Central memory CD8-positive, alpha-beta T cell (primary cell): ENCODE measurements around the gene OBP2A.
"Not testable (repeated sequence)": the region's sequence is repeated elsewhere in the genome, so short reads cannot be mapped to it uniquely, and the experiment has no call there.

ENCODE experiments used
- ATAC-seq: fragments of 150-1000 bp; cut with Tn5 transposase; replicated peaks from 2 replicates; pipeline ENCODE4 v1.10.0; 2022; ENCODE audit warnings: mild to moderate bottlenecking, moderate FRiP score, moderate number of reproducible peaks; ENCODE audit not compliant: poor library complexity, severe bottlenecking; ENCODE audit errors: extremely low read depth
- DNase-seq, 2 donors: peaks; one replicate each; pipeline ENCODE4 v3.0.0; 2021; ENCODE audit warnings: low spot score in 2 of 2
- H3K27ac Mint-ChIP-seq: one replicate; pipeline ENCODE4 v1.8.0; 2022; ENCODE audit warnings: low read depth, mild to moderate bottlenecking, moderate library complexity, mixed read lengths
- H3K27me3 Mint-ChIP-seq: one replicate; pipeline ENCODE4 v1.8.0; 2022; ENCODE audit warnings: mixed read lengths
- H3K36me3 Mint-ChIP-seq: one replicate; pipeline ENCODE4 v1.8.0; 2022; ENCODE audit warnings: mild to moderate bottlenecking, moderate library complexity, mixed read lengths; ENCODE audit not compliant: insufficient read depth
- H3K4me1 Mint-ChIP-seq: one replicate; pipeline ENCODE4 v1.8.0; 2022; ENCODE audit warnings: mixed read lengths
- H3K4me3 Mint-ChIP-seq: one replicate; pipeline ENCODE4 v1.8.0; 2022; ENCODE audit warnings: mild to moderate bottlenecking, moderate library complexity, mixed read lengths
- H3K9me3 Mint-ChIP-seq: one replicate; pipeline ENCODE4 v1.8.0; 2022; ENCODE audit warnings: mixed read lengths

Gene OBP2A

DNA sequence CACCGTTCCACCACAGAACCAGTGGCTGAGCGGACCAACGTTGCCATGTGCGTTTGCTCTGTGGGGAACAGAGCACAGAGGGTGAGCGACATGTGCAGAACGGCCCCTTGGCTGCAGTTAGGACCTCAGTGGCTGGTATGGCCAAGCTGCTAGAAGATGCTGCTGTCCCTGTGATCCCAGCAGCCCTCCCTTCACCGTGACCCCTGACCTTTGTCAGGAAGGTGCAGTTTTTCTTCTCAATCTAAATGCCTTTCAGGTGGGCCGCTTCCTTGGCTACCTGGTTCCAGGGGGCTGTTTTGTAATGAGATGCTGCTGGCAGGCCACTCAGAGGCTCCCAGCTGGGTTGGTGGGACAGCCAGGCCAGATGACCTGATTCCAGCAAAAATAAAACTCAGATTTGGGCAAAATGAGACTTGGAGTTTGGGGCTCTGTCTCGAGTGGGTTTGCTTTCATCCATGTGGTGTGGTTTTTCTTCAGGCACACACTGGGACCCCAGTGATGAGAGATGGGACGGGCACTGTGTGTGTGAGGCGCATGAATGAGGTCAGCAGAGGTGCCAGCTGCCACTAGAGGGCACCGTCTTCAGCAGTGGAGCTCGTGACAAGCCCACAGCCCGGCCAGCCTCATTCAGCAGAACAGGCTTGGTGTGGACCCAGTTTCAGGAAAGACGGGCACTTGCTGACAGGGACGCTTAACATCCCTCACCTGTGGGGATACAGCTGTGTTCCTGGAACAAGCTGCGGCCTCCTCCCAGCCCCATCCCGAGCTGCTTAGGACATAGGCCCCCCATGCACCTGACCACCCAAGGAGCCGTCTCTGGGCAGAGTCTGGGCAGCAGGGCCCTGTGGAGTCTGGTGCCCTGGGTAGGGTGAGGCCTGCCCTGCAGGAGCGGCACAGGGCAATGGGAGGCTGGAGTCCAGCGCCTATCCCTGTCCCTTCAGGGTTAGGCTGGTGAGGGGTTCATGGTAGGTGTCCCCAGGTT, 41.4 kb upstream of the OBP2A start:
- Mint-ChIP-seq H3K4me3 (no peak overlapping the region), H3K36me3 (peaks cover 15% of the 10 kb centered on the region), H3K27ac (no peak overlapping the region), H3K27me3 (no peaks in the 10 kb centered on the region), H3K9me3 (peaks cover 13% of the 10 kb centered on the region), H3K4me1 (peaks cover 25% of the 10 kb centered on the region)
- no peak for DNase-seq
- no peak for ATAC-seq

DNA sequence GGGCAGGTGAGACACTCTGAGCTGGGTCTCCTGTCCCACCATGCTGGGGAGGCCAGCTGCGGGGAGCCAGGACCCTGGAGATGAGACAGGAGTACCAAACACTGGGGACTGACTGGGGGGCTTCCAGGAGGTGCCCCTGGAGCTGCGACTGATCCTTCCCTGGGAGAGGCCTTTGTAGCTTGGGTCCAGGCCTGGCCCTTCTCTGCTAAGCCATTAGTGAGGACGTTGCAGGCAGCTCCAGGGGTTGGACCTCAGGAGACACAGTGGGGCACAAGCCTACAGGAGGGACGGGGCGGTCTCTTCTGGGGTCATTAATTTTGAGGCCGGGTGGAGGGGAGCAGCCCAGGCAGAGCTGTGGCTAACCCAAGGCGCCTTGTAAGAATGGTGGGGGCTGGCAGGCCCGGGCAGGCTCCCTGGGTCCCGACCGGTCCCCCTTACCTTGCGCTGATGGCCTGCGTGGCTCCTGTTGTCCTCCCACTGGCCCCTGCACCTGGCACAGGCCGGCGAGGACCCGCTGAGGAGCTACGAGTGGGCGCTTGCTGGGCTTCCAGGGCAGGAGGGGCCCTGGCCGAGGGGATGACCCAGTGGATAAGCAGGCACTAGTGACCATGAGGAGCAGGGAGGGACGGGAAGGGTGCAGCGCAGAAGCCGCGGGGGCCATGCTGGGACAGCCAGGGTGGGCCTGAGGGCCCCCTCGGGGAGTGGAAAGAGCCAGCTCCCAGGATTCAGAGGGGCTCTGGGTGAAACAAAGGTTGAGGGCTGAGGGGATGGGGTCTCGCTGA, 40.3 kb upstream of the OBP2A start:
- Mint-ChIP-seq H3K27me3 (no peaks in the 10 kb centered on the region), H3K9me3 (peaks cover 13% of the 10 kb centered on the region), H3K36me3 (peaks cover 10% of the 10 kb centered on the region), H3K27ac (no peak overlapping the region), H3K4me3 (no peak overlapping the region), H3K4me1 (peaks cover 23% of the 10 kb centered on the region)
- DNase-seq (no peak), ATAC-seq (no peak)

DNA sequence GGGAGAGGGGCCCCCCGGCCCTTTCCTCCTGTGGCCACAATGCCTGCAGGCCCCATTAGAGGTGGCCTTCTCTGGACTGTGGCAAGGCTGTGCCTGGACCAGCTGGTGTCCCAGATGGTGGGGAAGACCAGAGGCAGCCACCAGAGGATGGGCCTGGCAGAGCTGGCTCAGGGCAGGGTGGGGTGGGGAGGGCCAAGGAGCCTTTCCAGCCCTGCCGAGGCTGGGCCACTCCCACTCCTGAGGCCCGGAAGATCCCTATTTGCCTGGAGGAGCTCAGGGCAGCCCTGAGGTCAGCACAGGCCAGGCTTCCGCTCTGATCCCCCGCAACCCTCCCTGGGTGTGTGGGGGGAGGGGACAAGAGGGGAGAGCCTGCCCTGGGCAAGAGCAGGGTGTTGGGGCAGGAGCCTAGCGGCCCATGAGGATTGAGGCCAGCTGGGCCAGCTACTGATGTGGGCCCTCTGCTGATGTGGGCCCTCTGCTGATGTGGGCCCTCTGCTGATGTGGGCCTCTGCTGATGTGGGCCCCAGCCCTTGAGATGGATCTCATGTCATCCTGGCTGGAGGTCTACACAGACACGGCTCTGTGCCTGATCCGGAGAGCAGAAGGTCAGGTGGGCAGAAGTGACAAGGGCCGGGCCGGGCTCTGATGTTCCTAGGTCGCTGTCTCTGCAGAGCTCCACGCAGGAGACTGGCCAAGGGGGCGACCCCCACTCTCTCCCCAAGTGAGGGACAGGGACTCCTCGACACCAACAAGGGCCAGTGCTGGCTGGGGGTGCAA, 39.4 kb upstream of the OBP2A start:
- H3K4me3 Mint-ChIP-seq, result no peak overlapping the region
- peaks cover 9% of the 10 kb centered on the region for H3K36me3 Mint-ChIP-seq
- H3K27ac Mint-ChIP-seq, result no peak overlapping the region
- H3K27me3 Mint-ChIP-seq, result no peaks in the 10 kb centered on the region
- peaks cover 21% of the 10 kb centered on the region for H3K4me1 Mint-ChIP-seq
- DNase-seq (no peak), ATAC-seq (no peak)
- peaks cover 13% of the 10 kb centered on the region for H3K9me3 Mint-ChIP-seq

DNA sequence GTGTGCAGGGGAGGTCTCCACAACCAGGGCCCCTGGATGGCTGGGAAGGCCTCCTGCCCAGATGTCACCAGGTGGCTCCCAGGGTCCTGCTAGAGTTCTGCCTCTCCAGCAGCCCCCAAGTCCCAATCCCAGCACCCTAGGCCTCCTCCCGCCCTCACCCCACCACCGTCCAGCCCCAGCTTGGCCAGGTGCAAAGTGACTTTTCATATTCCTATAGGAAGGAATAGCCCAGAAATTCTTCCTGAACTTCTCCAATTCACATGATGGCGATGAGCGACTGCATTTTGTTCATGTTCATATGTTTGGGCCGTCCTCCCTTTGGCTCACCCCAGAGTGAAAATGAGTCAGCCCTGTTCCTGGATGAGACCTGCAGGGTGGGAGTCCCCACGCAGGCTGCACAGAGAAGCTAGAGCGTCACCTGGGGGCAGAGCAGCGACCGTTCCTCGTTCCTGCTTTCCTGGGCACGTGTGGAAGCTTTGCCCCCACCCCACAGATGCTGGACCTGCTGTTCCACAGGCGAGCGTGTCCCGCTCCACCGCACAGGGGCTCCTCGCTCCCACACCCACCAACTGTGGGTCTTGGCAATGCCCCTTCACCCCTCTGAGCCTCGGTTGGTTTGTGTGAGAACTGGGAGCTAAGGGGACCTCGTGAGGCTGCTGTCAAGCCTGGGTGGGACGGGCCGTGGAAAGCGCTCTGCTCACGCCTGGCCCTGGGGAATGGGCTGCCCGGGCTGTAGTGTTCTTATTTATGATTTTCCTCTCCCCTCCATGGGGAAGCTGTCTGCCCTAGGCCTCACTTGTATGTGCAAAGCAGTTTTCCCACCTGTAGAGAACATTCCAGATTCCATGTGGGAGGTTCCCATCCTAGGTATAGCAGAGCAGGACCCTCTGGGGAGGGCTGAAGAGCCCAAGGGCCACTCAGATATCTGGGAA, 38.6 kb upstream of the OBP2A start:
- ATAC-seq, result no peak
- H3K9me3 Mint-ChIP-seq, result peaks cover 13% of the 10 kb centered on the region
- no peak overlapping the region for H3K4me3 Mint-ChIP-seq
- H3K27me3 Mint-ChIP-seq, result no peaks in the 10 kb centered on the region
- H3K4me1 Mint-ChIP-seq, result peaks cover 13% of the 10 kb centered on the region
- DNase-seq, result no peak
- no peak overlapping the region for H3K27ac Mint-ChIP-seq
- H3K36me3 Mint-ChIP-seq, result peaks cover 7% of the 10 kb centered on the region

DNA sequence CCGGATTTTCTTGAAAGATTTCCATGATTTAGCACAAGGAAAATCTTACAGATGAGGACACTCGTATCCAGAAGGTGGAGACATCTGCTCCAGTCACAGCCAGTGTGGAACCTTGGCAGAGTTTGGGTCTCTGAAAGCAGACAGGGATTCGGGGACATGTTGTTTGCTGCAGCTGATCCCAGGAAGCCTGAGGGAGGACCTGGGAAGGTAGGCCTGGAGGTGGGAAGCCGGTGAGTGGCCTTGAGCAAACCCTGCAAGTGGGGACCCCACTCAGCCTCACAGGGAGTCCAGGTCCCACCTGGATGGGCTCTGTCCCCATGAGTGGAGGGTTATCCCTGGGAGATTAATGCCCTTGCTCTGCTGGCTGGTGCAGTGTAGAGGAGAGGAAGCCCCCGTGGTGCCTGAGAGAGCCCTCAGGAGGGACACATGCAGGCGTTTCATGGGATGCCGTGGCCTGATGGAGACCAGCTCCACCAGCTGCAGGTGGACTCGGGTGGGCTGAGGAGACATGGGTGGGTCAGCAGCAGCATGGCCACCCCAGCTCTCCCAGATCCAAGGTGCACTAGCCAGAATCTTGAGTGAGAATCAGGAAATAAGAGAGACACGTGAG, 37.6 kb upstream of the OBP2A start:
- Mint-ChIP-seq H3K27me3 (no peaks in the 10 kb centered on the region), H3K36me3 (peaks cover 2% of the 10 kb centered on the region), H3K9me3 (peaks cover 13% of the 10 kb centered on the region), H3K27ac (no peak overlapping the region), H3K4me3 (no peak overlapping the region), H3K4me1 (peaks cover 4% of the 10 kb centered on the region)
- no peak for DNase-seq
- no peak for ATAC-seq

DNA sequence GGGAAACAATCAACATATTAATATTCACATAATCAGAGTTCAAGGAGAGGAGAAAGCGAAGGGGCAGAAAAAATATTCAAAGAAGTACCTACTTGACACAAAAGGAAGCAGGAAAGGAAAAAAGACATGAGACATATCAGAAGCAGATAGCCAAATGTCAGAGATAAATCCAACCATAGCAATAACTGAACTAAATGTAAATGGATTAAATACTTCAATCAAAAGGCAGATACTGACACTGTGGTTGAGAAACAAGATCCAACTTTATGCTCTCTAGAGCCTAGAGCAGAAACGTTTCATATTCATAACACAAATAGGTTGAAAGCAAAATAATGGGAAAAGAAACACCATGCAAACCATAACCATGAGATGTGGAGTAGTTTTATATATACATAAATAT, 36.5 kb upstream of the OBP2A start:
- DNase-seq (no peak), ATAC-seq (no peak)
- Mint-ChIP-seq H3K27ac (no peak overlapping the region), H3K9me3 (peaks cover 13% of the 10 kb centered on the region), H3K36me3 (peaks cover 2% of the 10 kb centered on the region), H3K4me3 (no peak overlapping the region), H3K4me1 (no peaks in the 10 kb centered on the region), H3K27me3 (no peaks in the 10 kb centered on the region)

DNA sequence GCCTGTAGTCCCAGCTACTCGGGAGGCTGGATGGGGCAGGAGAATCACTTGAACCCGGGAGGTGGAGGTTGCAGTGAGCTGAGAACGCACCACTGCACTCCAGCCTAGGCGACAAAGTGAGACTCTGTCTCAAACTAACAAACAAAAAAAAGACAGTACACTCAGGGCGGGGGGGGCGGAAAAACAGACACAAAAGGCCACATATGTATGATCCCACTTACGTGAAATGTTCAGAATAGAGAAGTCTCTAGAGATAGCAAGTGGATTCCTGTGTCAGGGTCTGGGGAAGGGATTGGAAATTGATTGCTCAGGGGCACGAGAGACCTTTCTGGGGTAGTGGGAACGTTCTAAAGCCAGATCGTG, 33.7 kb upstream of the OBP2A start:
- no peak overlapping the region for H3K27ac Mint-ChIP-seq
- peaks cover 13% of the 10 kb centered on the region for H3K9me3 Mint-ChIP-seq

DNA sequence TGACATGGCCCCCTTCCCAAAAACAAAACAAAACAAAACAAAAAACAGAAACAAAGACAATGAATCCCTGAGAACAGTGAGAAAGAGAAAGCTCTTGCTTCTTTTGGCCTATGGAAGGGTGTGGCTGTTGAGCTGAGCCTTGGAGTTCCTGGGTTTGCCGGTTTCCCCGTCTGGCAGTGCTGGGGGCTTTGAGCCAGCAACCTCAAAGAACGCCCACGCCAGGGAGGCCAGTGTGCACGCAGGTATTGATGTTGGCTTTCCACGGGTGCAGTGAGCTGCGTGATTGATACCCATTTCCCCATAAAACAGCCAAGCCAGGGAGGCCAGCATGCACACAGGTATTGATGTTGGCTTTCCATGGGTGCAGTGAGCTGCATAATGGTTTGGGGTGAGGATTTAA, 33.0 kb upstream of the OBP2A start:
- H3K27ac Mint-ChIP-seq, result no peak overlapping the region
- no peak overlapping the region for H3K4me3 Mint-ChIP-seq
- no peaks in the 10 kb centered on the region for H3K4me1 Mint-ChIP-seq
- peaks cover 10% of the 10 kb centered on the region for H3K27me3 Mint-ChIP-seq
- H3K36me3 Mint-ChIP-seq, result no peaks in the 10 kb centered on the region
- peaks cover 13% of the 10 kb centered on the region for H3K9me3 Mint-ChIP-seq
- ATAC-seq, result no peak
- DNase-seq, result no peak

More for the DNA sequence above, 33.7 kb upstream of the OBP2A start:
- Mint-ChIP-seq H3K36me3 (no peaks in the 10 kb centered on the region), H3K4me1 (no peaks in the 10 kb centered on the region), H3K27me3 (peaks cover 3% of the 10 kb centered on the region), H3K4me3 (no peak overlapping the region)
- DNase-seq, result no peak
- ATAC-seq, result no peak

DNA sequence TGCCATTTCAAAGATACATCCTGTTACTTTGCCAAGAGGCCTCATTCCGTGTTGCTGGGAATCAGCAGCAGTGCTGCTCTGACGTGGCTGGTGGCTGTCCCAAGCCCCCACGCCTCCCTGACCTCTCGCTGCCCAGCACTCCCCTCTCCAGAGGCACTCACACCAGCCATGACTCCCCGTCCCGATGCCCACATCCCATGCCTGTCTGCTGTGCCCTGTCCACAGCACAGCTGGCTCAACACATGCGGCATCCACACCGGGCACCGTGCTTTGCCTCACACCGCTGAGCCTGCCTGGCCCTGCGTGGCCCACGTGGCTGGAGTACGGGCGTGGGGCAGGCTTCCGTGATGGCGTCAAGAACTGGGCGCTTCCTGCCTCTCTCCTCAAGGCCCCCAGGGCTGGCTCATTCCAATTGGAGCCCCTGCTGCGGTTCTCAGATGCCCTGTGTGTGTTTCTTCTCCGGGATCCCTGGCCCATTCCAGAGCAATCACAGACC, 32.5 kb upstream of the OBP2A start:
- Mint-ChIP-seq H3K27me3 (peaks cover 11% of the 10 kb centered on the region), H3K4me3 (no peak overlapping the region), H3K36me3 (no peaks in the 10 kb centered on the region), H3K4me1 (no peaks in the 10 kb centered on the region), H3K9me3 (peaks cover 12% of the 10 kb centered on the region), H3K27ac (no peak overlapping the region)
- ATAC-seq (no peak), DNase-seq (no peak)

DNA sequence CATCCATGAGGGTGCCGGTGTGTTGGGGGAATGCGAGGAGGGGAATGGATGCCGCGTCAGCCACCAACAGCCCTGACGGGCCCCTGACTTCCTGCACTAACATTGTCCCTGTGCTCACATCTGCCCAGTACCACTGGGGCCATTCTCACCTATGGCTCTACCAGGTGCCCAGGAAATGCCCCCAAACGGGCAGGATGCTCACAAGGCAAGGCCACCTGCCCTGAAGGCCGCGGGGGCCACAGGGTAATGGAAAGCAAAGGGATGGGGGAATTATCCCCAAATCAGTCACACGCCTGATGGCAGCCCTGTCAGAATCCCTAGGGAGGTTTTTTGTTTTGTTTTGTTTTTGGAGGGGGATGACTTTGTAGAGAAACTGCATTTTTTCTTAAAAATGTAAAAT, 32.0 kb upstream of the OBP2A start:
- ATAC-seq, H3K27ac Mint-ChIP-seq, H3K36me3 Mint-ChIP-seq, H3K4me1 Mint-ChIP-seq, DNase-seq, H3K4me3 Mint-ChIP-seq, H3K9me3 Mint-ChIP-seq: not testable (repeated sequence)
- peaks cover 11% of the 10 kb centered on the region for H3K27me3 Mint-ChIP-seq

DNA sequence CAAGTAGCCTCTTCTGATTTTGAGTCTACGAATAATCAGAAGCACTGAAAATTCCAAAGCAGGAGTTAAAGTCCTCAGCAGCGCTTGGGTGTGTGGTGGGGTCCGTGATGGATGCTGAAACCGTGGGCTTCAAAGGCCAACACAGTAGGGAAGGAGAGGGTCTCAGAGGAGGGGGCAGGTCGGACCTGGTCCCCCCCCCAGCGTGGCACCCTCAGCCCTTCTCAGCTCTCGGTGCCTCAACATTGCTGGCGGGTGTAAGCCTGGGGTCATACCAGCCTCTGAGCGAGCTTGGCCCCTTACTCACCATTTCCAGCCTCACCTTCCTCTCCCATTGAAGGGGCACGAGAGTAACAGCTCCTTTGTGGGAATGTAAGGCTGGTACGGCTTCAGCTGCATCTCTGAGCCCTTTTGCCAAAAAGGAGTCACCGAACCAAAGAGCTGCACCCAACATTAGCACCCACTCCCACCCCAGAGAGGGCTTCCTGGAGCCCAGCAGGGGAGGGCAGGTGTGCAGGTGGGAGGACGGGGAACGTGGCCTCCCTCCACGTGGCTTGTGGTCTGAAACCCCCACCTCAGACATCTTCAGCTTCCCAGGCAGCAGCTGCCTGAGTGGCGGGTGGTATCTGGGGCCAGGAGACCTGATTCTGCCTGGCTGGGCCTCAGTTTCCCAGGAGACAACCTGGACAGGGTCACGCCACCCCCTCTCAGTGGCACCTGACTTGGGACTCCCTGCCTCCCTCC, 31.4 kb upstream of the OBP2A start:
- Mint-ChIP-seq H3K9me3 (peaks cover under 1% of the 10 kb centered on the region), H3K4me3 (no peak overlapping the region), H3K4me1 (no peaks in the 10 kb centered on the region), H3K36me3 (no peaks in the 10 kb centered on the region), H3K27me3 (peaks cover 11% of the 10 kb centered on the region), H3K27ac (no peak overlapping the region)
- DNase-seq, result no peak
- no peak for ATAC-seq
